ENCODE measurements around the gene EOGT.

GRCh38 chr3:69005791-69006482 is 7.5 kb downstream of the EOGT start:
- TF ChIP-seq CTCF (IDR thresholded peaks at IDR 0.05): no peak
- TF ChIP-seq POLR2A (IDR thresholded peaks at IDR 0.05): no peak
